Measurements from ENCODE around the gene UGT1A5. TPM values are rescaled to one million over a fixed set of nuclear protein-coding genes. Genes with fewer than 3 reads are reported as not detected.

UGT1A5 gene
- total and polyA plus RNA-seq, 2 of the 13 experiments (the other 11 are each of a cell fraction or from before 2014, with no cell fraction given), result not detected

- Histone ChIP-seq H3K79me2 (ENCODE audit: insufficient read depth, low read length) (no peaks in the 10 kb centered on the region), H3K9ac (ENCODE audit: insufficient read depth, low read depth, low read length) (no peak overlapping the region), H2AFZ (ENCODE audit: low read length) (no peak overlapping the region), H4K20me1 (ENCODE audit: insufficient read depth, low read length) (no peaks in the 10 kb centered on the region), H3K9me3 (ENCODE audit: low read length) (no peaks in the 10 kb centered on the region), H3K27me3 (ENCODE audit: control insufficient read depth in 1 of 2, insufficient read depth in 2 of 2, low read length in 2 of 2) (no peaks in the 10 kb centered on the region), H3K4me2 (ENCODE audit: low read depth, low read length) (no peak overlapping the region), H3K4me3 (replicated peaks in 1 of 3; ENCODE audit: insufficient read depth in 1 of 3, low read depth in 2 of 3, low read length in 3 of 3) (no peak overlapping the region), H3K36me3 (replicated peaks in 1 of 2; ENCODE audit: control insufficient read depth in 1 of 2, insufficient read depth in 2 of 2, low read length in 2 of 2) (no peaks in the 10 kb centered on the region), H3K27ac (ENCODE audit: extremely low read length, insufficient read depth, low read length) (no peak overlapping the region), H3K4me1 (ENCODE audit: insufficient read depth, low read length) (no peaks in the 10 kb centered on the region)
- TF ChIP-seq MBD4 (IDR thresholded peaks at IDR 0.05; ENCODE audit: borderline replicate concordance, low read length), result no peak
- no peak for TF ChIP-seq CAMTA2 (CRISPR knock-in tag; IDR thresholded peaks at IDR 0.05; ENCODE audit: borderline replicate concordance)
- no peak for TF ChIP-seq RBFOX2 (IDR thresholded peaks at IDR 0.05; ENCODE audit: low read depth, low read length)
- no peak for TF ChIP-seq YEATS2 (CRISPR knock-in tag; IDR thresholded peaks at IDR 0.05; ENCODE audit: borderline replicate concordance)
- no peak for TF ChIP-seq ZBTB46 (CRISPR knock-in tag; IDR thresholded peaks at IDR 0.05; ENCODE audit: borderline replicate concordance)
- no peak for TF ChIP-seq ZBTB4 (CRISPR knock-in tag; IDR thresholded peaks at IDR 0.05; ENCODE audit: borderline replicate concordance)
- TF ChIP-seq KDM2A (CRISPR knock-in tag; IDR thresholded peaks at IDR 0.05; ENCODE audit: borderline replicate concordance, low read depth), result no peak
- no peak for TF ChIP-seq ZNF703 (CRISPR knock-in tag; IDR thresholded peaks at IDR 0.05; ENCODE audit: borderline replicate concordance)
- TF ChIP-seq PCBP2 (optimal IDR thresholded peaks at IDR 0.05; ENCODE audit: low read depth, low read length, poor library complexity, severe bottlenecking), result no peak
- no peak for TF ChIP-seq HNF4G (IDR thresholded peaks at IDR 0.05; ENCODE audit: borderline replicate concordance, low read depth, low read length)
- no peak for TF ChIP-seq HNF4G (CRISPR knock-in tag; IDR thresholded peaks at IDR 0.05; ENCODE audit: borderline replicate concordance, low read depth)
- TF ChIP-seq, protein P1, sequence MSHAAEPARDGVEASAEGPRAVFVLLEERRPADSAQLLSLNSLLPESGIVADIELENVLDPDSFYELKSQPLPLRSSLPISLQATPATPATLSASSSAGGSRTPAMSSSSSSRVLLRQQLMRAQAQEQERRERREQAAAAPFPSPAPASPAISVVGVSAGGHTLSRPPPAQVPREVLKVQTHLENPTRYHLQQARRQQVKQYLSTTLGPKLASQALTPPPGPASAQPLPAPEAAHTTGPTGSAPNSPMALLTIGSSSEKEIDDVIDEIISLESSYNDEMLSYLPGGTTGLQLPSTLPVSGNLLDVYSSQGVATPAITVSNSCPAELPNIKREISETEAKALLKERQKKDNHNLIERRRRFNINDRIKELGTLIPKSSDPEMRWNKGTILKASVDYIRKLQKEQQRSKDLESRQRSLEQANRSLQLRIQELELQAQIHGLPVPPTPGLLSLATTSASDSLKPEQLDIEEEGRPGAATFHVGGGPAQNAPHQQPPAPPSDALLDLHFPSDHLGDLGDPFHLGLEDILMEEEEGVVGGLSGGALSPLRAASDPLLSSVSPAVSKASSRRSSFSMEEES (CRISPR knock-in tag; IDR thresholded peaks at IDR 0.05), result no peak
- TF ChIP-seq ZNF749 (CRISPR knock-in tag; IDR thresholded peaks at IDR 0.05; ENCODE audit: borderline replicate concordance), result no peak
- no peak for TF ChIP-seq PRDM4 (CRISPR knock-in tag; IDR thresholded peaks at IDR 0.05; ENCODE audit: borderline replicate concordance)
- ATAC-seq (no peak), DNase-seq (ENCODE audit: low spot score) (no peak), FAIRE-seq (no peak)
- in situ Hi-C loops (cut with HindIII; ENCODE audit: extremely low pct_ligation_motif_present, low pct_unique_long_range_greater_than_20kb) (no loop called here), intact Hi-C loops (cut with micrococcal nuclease; ENCODE audit: unreplicated experiment) (no loop called here)
- WGBS (ENCODE audit: low lambda C conversion rate), result 45% methylated on average over 2 of the region's 2 CpGs
- ChIA-PET POLR2A (no interaction called here), CTCF (ENCODE audit: low intra/inter-chr PET ratio, low total read pairs) (no interaction called here)
- BruUV-seq (replicated peaks), result no TSS peak
These were observed 36.7 kb upstream of the UGT1A5 start for GRCh38 chr2:233676046-233676445.

Measured in HepG2 (cell line).